GM12891 (cell line): Measurements from ENCODE around the gene TMEM8B.
"Not testable (repeated sequence)": the region's sequence is repeated elsewhere in the genome, so short reads cannot be mapped to it uniquely, and the experiment has no call there.

Experiments
- PAX5 ChIP-seq: IDR thresholded peaks from 2 replicates; pipeline ENCODE4 v1.6.1; 2011; ENCODE audit warnings: low read length, moderate library complexity, mild to moderate bottlenecking; ENCODE audit not compliant: insufficient read depth, severe bottlenecking
- POLR2A ChIP-seq: IDR thresholded peaks from 2 replicates; pipeline ENCODE4 v1.6.1; 2011; ENCODE audit warnings: low read depth, low read length, control low read depth
- POLR2AphosphoS5 ChIP-seq: IDR thresholded peaks from 2 replicates; pipeline ENCODE4 v1.6.1; 2011; ENCODE audit warnings: low read depth, low read length, control low read depth
- POU2F2 ChIP-seq: IDR thresholded peaks from 2 replicates; pipeline ENCODE4 v1.6.1; 2011; ENCODE audit warnings: low read depth, mild to moderate bottlenecking, control low read depth, low read length, moderate library complexity
- SPI1 ChIP-seq: IDR thresholded peaks from 2 replicates; pipeline ENCODE4 v1.6.1; 2011; ENCODE audit warnings: low read depth, low read length, control low read depth
- TAF1 ChIP-seq: IDR thresholded peaks from 2 replicates; pipeline ENCODE4 v1.6.1; 2011; ENCODE audit warnings: low read depth, low read length, control low read depth

- not testable (repeated sequence) for TF ChIP-seq POLR2A, SPI1, POLR2AphosphoS5, TAF1, PAX5, POU2F2
These were observed 68.5 kb downstream of the TMEM8B start for GRCh38 chr9:35897376-35898099.
